Dendritic cell treated with granulocyte-macrophage colony-stimulating factor and Interleukin-4, amounts not matched to agents 40 ng/mL and 50 ng/mL, for 4 days (primary cell): Measurements from ENCODE around the gene TEX54.
"Not testable (repeated sequence)": the region's sequence is repeated elsewhere in the genome, so short reads cannot be mapped to it uniquely, and the experiment has no call there.

ENCODE experiments used
- H3K27ac Mint-ChIP-seq: one replicate; pipeline ENCODE4 v1.8.0; 2022; ENCODE audit warnings: mild to moderate bottlenecking, mixed read lengths
- H3K27me3 Mint-ChIP-seq: one replicate; pipeline ENCODE4 v1.8.0; 2022; ENCODE audit warnings: mild to moderate bottlenecking, mixed read lengths
- H3K36me3 Mint-ChIP-seq: one replicate; pipeline ENCODE4 v1.8.0; 2022; ENCODE audit warnings: low read depth, mixed read lengths
- H3K4me1 Mint-ChIP-seq: one replicate; pipeline ENCODE4 v1.8.0; 2022; ENCODE audit warnings: low read depth, mixed read lengths
- H3K4me3 Mint-ChIP-seq: one replicate; pipeline ENCODE4 v1.8.0; 2022; ENCODE audit warnings: mild to moderate bottlenecking, moderate library complexity, mixed read lengths
- H3K9me3 Mint-ChIP-seq: one replicate; pipeline ENCODE4 v1.8.0; 2022; ENCODE audit warnings: mixed read lengths
- intact Hi-C: fragments of 100-400 bp; cut with micrococcal nuclease; formaldehyde crosslinking; loops from one replicate; pipeline ENCODE4 v1.15.0; 2022

The TEX54 gene

GRCh38 chr11:62851807-62852522 lies 19.3 kb upstream of the TEX54 start:
- H3K4me3 Mint-ChIP-seq: no peak overlapping the region
- no peaks in the 10 kb centered on the region for H3K9me3 Mint-ChIP-seq
- intact Hi-C loops: no loop called here
- H3K36me3 Mint-ChIP-seq: peaks cover 49% of the 10 kb centered on the region
- no peaks in the 10 kb centered on the region for H3K27me3 Mint-ChIP-seq
- H3K4me1 Mint-ChIP-seq: peaks cover 45% of the 10 kb centered on the region
- no peak overlapping the region for H3K27ac Mint-ChIP-seq

- peaks cover 38% of the 10 kb centered on the region for H3K4me1 Mint-ChIP-seq
- intact Hi-C loops: no loop called here
- H3K36me3 Mint-ChIP-seq: peaks cover 49% of the 10 kb centered on the region
- no peak overlapping the region for H3K4me3 Mint-ChIP-seq
- no peaks in the 10 kb centered on the region for H3K27me3 Mint-ChIP-seq
- H3K9me3 Mint-ChIP-seq: no peaks in the 10 kb centered on the region
- H3K27ac Mint-ChIP-seq: no peak overlapping the region
Measured at GRCh38 chr11:62850911-62851806, 18.5 kb upstream of the TEX54 start.

GRCh38 chr11:62847767-62848314 lies 15.2 kb upstream of the TEX54 start:
- Mint-ChIP-seq H3K4me1 (peaks cover 12% of the 10 kb centered on the region), H3K27me3 (no peaks in the 10 kb centered on the region), H3K36me3 (peaks cover 16% of the 10 kb centered on the region), H3K9me3 (no peaks in the 10 kb centered on the region), H3K27ac (no peak overlapping the region), H3K4me3 (no peak overlapping the region)
- intact Hi-C loops: no loop called here

- Mint-ChIP-seq H3K27ac (no peak overlapping the region), H3K4me3 (no peak overlapping the region), H3K4me1 (no peaks in the 10 kb centered on the region), H3K9me3 (no peaks in the 10 kb centered on the region), H3K36me3 (no peaks in the 10 kb centered on the region), H3K27me3 (no peaks in the 10 kb centered on the region)
- intact Hi-C loops: no loop called here
Measured at GRCh38 chr11:62846177-62846576, 13.5 kb upstream of the TEX54 start.

GRCh38 chr11:62844154-62844553 lies 11.5 kb upstream of the TEX54 start:
- Mint-ChIP-seq H3K36me3 (peaks cover 8% of the 10 kb centered on the region), H3K27ac (no peak overlapping the region), H3K4me1 (peaks cover 10% of the 10 kb centered on the region), H3K9me3 (no peaks in the 10 kb centered on the region), H3K27me3 (no peaks in the 10 kb centered on the region), H3K4me3 (no peak overlapping the region)
- intact Hi-C loops: no loop called here

GRCh38 chr11:62843466-62843865 lies 10.8 kb upstream of the TEX54 start:
- H3K4me3 Mint-ChIP-seq: no peak overlapping the region
- no peaks in the 10 kb centered on the region for H3K27me3 Mint-ChIP-seq
- no peak overlapping the region for H3K27ac Mint-ChIP-seq
- H3K9me3 Mint-ChIP-seq: no peaks in the 10 kb centered on the region
- H3K4me1 Mint-ChIP-seq: peaks cover 16% of the 10 kb centered on the region
- intact Hi-C loops: loop anchor here (2.0 kb wide), 1 partner anchor 13 kb away; no protein-coding TSS in a partner anchor
- H3K36me3 Mint-ChIP-seq: peaks cover 10% of the 10 kb centered on the region

GRCh38 chr11:62842891-62843290 lies 10.2 kb upstream of the TEX54 start:
- Mint-ChIP-seq H3K36me3 (peaks cover 10% of the 10 kb centered on the region), H3K4me1 (peaks cover 16% of the 10 kb centered on the region)
- intact Hi-C loops: loop anchor here (1.0 to 2.0 kb wide), 2 partner anchors 14 to 38 kb away; no protein-coding TSS in a partner anchor
- not testable (repeated sequence) for H3K27ac Mint-ChIP-seq, H3K9me3 Mint-ChIP-seq, H3K4me3 Mint-ChIP-seq, H3K27me3 Mint-ChIP-seq

- intact Hi-C loops: loop anchor here (1.0 to 2.0 kb wide), 2 partner anchors 15 to 39 kb away; no protein-coding TSS in a partner anchor
- H3K9me3 Mint-ChIP-seq: no peaks in the 10 kb centered on the region
- peaks cover 17% of the 10 kb centered on the region for H3K36me3 Mint-ChIP-seq
- no peaks in the 10 kb centered on the region for H3K27me3 Mint-ChIP-seq
- H3K4me1 Mint-ChIP-seq: peaks cover 22% of the 10 kb centered on the region
- H3K27ac Mint-ChIP-seq: no peak overlapping the region
- no peak overlapping the region for H3K4me3 Mint-ChIP-seq
Measured at GRCh38 chr11:62842171-62842741, 9.6 kb upstream of the TEX54 start.

GRCh38 chr11:62841361-62842170 lies 8.9 kb upstream of the TEX54 start:
- Mint-ChIP-seq H3K27ac (no peak overlapping the region), H3K27me3 (no peaks in the 10 kb centered on the region), H3K4me1 (peaks cover 25% of the 10 kb centered on the region), H3K9me3 (no peaks in the 10 kb centered on the region), H3K36me3 (peaks cover 23% of the 10 kb centered on the region), H3K4me3 (no peak overlapping the region)
- intact Hi-C loops: loop anchor here (1.0 to 2.0 kb wide), 5 partner anchors 15 to 113 kb away; partner anchors contain the start of genes NXF1, TMEM179B and TTC9C

GRCh38 chr11:62840721-62841360 lies 8.2 kb upstream of the TEX54 start:
- intact Hi-C loops: loop anchor here (1.0 to 2.0 kb wide), 3 partner anchors 36 to 113 kb away; partner anchors contain the start of genes NXF1, TMEM179B and TTC9C
- not testable (repeated sequence) for H3K9me3 Mint-ChIP-seq, H3K27me3 Mint-ChIP-seq, H3K4me3 Mint-ChIP-seq, H3K27ac Mint-ChIP-seq
- Mint-ChIP-seq H3K4me1 (peaks cover 29% of the 10 kb centered on the region), H3K36me3 (peaks cover 28% of the 10 kb centered on the region)

GRCh38 chr11:62839050-62839945 lies 6.7 kb upstream of the TEX54 start, which contains the start of gene WDR74:
Gene WDR74, minus strand, starts transcription at chr11:62839590. Its CDS starts 20 bp downstream, at chr11:62839570.
- H3K9me3 Mint-ChIP-seq: no peaks in the 10 kb centered on the region
- no peak within 1 kb of the TSS for H3K4me3 Mint-ChIP-seq
- H3K4me1 Mint-ChIP-seq: peaks cover 43% of the 10 kb centered on the region
- H3K27ac Mint-ChIP-seq: no peak within 1 kb of the TSS
- no peaks in the 10 kb centered on the region for H3K27me3 Mint-ChIP-seq
- peaks cover 43% of the 10 kb centered on the region for H3K36me3 Mint-ChIP-seq
- intact Hi-C loops: loop anchor here (1.0 kb wide), 1 partner anchor 8 kb away; no protein-coding TSS in a partner anchor

GRCh38 chr11:62835336-62835735 lies 2.7 kb upstream of the TEX54 start:
- intact Hi-C loops: no loop called here
- peaks cover 82% of the 10 kb centered on the region for H3K36me3 Mint-ChIP-seq

More at GRCh38 chr11:62835336-62835735, 2.7 kb upstream of the TEX54 start:
- Mint-ChIP-seq H3K4me1 (peaks cover 61% of the 10 kb centered on the region), H3K27ac (no peak overlapping the region), H3K27me3 (no peaks in the 10 kb centered on the region), H3K4me3 (no peak overlapping the region), H3K9me3 (no peaks in the 10 kb centered on the region)
